NCI-H1417 treated with DMSO at 0.1 percent for 48 hours (cell line): ENCODE measurements around the gene ERBB2.

Source experiments
- DNase-seq: peaks from one replicate; lab custom pipeline; 2025; lab: John Stamatoyannopoulos, UW

Gene ERBB2

DNA sequence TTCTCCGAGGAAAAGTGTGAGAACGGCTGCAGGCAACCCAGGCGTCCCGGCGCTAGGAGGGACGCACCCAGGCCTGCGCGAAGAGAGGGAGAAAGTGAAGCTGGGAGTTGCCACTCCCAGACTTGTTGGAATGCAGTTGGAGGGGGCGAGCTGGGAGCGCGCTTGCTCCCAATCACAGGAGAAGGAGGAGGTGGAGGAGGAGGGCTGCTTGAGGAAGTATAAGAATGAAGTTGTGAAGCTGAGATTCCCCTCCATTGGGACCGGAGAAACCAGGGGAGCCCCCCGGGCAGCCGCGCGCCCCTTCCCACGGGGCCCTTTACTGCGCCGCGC, at the start of gene ERBB2:
Gene ERBB2, plus strand, starts transcription at position 247 of the 330 bp plus-strand sequence. CDS start 175 bp downstream, outside the sequence.
- DNase-seq, result no peak

DNA sequence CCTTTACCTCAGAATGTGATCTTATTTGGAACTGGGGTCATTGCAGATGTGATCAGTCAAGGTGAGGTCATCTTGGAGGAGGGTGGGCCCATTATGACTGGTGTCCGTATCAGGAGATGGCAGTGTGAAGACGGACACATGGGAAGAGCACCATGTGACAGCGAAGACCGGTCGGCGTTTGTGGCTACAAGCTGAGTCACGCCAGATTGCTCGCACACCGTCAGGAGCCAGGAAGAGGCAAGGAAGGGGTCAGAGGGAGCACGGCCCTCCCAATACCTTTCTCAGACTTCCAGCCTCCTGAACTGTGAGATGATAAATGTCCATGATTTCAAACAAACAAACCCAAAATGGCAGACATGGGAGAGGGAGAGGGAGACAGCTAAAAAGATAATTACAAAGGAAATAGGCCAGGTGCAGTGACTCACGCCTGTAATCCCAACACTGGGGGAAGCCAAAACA, 49.7 kb upstream of the ERBB2 start:
- no peak for DNase-seq

DNA sequence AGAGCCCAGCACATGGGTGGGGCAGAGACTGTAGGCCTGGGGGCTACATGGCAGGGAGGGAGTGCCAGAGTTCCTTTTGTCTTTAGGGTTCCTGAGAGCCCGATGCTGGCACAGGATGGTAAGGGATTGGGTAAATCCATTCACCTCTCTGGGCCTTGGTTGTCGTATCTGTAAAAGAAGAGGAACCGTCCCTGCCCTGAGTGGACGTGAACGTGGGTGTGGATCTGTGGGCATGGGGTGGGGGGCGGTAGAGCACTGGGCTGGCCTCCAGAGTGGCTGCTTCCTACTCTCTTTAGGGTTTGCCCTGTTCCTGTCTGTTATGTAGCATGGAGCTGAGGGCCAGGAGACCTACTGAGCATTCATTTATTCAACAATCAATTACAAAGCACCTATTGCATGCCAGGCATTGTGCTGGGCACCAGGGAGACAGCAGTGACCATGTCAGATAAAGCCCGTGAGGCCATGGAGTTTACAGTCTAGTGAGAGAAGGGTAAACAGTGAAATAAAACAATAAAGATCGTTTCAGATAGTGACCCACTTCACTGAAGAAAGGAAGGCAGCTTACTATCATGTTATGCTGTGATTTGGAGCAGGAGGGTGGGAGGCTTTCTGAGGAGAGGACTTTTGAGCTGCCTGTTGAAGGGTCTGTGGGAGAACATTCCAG, 47.8 kb upstream of the ERBB2 start:
- DNase-seq, result no peak

- no peak for DNase-seq
Observed at GRCh38 chr17:39652587-39653315, 47.1 kb upstream of the ERBB2 start.

- no peak for DNase-seq
Observed at GRCh38 chr17:39653316-39653661, 46.6 kb upstream of the ERBB2 start.

GRCh38 chr17:39653662-39654331, 46.1 kb upstream of the ERBB2 start:
- no peak for DNase-seq

DNA sequence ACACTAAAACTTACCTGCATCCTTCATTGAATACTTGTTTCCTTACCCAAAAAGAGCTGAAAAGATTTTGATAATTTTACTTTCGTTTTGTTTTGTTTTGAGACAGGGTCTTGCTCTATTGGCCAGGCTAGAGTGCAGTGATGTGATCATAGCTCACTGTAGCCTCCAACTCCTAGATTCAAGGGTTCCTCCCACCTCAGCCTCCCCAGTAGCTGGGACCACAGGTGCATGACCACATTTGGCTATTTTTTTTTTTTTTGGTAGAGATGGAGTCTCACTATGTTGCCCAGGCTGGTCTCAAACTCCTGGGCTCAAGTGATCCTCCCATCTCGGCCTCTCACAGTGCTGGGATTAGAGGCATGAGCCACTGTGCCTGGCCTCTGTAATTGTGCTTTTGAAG, 44.8 kb upstream of the ERBB2 start:
- no peak for DNase-seq

DNA sequence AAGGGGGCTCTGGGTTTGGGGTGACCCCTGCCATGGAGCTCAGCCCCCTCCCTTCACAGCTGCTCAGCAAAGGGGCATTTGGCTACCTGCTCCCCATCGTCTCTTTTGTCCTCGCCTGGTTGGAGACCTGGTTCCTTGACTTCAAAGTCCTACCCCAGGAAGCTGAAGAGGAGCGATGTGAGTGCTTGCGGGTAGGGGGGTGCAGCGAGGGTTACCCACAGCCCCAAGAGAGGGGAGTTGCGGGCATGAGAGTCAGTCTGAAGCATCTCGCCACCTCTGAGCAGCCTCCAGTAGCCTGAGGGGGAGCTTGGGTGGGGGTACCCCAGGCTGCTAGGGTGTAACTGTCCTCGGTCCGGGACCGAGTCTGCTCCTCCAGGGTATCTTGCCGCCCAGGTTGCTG, 41.5 kb upstream of the ERBB2 start:
- DNase-seq, result no peak

- no peak for DNase-seq
Observed at GRCh38 chr17:39658760-39659159, 41.1 kb upstream of the ERBB2 start.

GRCh38 chr17:39659279-39660010, 40.4 kb upstream of the ERBB2 start:
- DNase-seq, result no peak

DNA sequence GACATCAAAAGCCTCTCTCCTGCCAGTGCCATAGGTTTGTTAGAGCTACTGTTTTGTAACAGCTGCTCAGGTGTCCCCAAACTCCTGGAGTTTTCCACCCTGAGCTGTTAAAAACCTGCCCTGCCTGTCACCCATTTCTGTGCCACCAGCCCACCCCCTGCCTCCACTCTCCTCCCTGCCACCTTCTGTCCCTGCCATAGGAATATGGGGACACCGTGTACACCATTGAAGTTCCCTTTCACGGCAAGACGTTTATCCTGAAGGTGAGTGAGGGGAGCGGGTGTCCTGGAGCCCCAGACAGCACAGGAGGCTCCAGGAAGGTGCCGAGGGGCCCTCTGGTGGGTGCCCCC, 39.9 kb upstream of the ERBB2 start:
- DNase-seq, result no peak

DNA sequence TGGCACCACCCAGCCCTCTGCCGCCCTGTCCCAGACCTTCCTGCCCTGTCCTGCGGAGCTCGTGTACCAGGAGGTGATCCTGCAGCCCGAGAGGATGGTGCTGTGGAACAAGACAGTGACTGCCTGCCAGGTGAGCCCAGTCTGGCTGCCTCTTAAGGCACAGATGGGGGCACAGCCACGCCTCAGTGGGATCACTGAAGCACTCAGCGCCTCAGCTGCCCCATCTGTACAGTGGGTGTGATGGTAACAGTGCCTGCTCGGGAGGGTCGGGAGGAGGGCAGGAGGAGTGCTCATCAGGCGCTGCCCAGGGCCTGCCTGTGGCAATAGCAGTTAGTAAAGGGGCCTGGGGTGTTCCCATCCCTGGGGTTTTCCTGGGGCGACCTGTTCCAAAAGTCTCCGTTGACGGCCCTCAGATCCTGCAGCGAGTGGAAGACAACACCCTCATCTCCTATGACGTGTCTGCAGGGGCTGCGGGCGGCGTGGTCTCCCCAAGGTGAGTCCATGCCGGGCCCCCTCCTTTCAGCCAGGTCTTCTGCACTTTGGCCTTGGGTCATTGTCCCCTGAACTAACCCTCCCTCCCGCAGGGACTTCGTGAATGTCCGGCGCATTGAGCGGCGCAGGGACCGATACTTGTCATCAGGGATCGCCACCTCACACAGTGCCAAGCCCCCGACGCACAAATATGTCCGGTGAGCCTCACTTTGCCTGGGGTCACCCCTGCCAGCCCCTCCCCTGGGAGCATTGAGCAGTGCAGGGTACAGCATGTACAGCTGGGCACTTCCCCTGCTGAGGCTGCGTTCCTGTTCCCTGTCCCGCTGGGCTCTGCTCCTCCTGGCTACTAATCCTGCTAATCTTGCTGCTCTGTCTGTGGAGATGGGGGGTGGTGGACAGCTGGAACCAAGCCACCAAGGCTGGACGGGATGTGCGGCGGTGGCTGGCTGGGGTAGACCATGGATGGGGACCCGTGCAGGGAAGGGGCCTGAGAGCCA, 39.2 kb upstream of the ERBB2 start:
- no peak for DNase-seq

GRCh38 chr17:39661744-39662541, 37.9 kb upstream of the ERBB2 start:
- DNase-seq, result no peak

GRCh38 chr17:39662551-39663339, 37.1 kb upstream of the ERBB2 start:
- DNase-seq, result no peak

DNA sequence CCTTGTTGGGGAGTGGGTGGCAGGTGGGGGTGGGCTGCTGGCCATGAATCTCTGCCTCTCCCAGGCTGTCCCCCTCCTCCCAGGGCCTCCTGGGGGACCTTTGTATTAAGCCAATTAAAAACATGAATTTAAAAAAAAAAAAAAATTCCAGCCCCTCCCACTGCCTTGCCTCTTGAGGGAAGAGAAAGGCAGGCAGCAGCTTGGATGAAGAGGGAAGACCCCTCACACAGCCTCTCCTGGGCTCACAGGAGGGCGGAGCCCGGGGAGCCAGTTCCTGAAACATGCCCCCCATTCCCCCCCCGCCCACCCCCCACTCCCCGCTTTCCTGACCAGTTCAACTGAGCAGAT, 36.5 kb upstream of the ERBB2 start:
- no peak for DNase-seq

GRCh38 chr17:39663688-39664580, 35.9 kb upstream of the ERBB2 start:
- DNase-seq, result no peak

GRCh38 chr17:39664581-39665561, 35.0 kb upstream of the ERBB2 start, which contains the start of gene TCAP:
TCAP (plus strand) TSS chr17:39665349; CDS start chr17:39665360, 11 bp downstream.
- no peak for DNase-seq
